Prostate gland (tissue), 2 donors: ENCODE results near the gene EGLN1.

ENCODE experiments used
- POLR2A ChIP-seq: fragments of 450-650 bp; IDR thresholded peaks from one replicate; pipeline ENCODE4 v1.6.1; 2016; ENCODE audit warnings: antibody characterized with exemption, mild to moderate bottlenecking
- POLR2AphosphoS5 ChIP-seq: sonication (generic); formaldehyde crosslinking; IDR thresholded peaks from one replicate; pipeline ENCODE4 v1.6.1; 2017; ENCODE audit warnings: antibody characterized with exemption
- TF ChIP-seq, protein P1 (sequence below), 4 experiments: fragments of 200-600 bp in 2 of 4; fragments of 450-650 bp in 2 of 4; sonication (generic) in 2 of 4; IDR thresholded peaks; 1 replicate in 3 of 4; 2 replicates in 1 of 4; pipeline ENCODE4 v1.5.1; 2016 to 2019; ENCODE audit warnings: antibody characterized with exemption in 4 of 4, mild to moderate bottlenecking in 2 of 4, moderate library complexity in 2 of 4

DNA sequence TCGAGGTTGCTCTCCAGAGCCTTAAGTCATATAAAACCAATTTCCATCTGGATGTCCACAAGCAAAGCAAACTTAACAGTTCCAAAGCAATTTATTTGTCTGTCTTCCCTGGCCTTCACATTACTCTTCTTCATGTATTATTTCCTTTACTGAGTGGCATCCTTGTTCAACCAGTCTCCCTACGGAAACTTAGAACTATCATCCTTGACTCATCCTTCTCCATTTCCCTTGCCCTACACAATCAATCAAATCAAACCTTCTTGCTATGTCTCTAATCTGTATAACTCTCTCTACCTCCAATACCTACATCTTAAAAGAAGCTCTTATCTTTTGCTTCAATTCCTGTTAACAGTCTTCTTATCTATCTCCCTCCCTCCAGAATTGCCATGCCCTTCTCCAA is 25.4 kb downstream of the EGLN1 start:
- TF ChIP-seq, protein P1, sequence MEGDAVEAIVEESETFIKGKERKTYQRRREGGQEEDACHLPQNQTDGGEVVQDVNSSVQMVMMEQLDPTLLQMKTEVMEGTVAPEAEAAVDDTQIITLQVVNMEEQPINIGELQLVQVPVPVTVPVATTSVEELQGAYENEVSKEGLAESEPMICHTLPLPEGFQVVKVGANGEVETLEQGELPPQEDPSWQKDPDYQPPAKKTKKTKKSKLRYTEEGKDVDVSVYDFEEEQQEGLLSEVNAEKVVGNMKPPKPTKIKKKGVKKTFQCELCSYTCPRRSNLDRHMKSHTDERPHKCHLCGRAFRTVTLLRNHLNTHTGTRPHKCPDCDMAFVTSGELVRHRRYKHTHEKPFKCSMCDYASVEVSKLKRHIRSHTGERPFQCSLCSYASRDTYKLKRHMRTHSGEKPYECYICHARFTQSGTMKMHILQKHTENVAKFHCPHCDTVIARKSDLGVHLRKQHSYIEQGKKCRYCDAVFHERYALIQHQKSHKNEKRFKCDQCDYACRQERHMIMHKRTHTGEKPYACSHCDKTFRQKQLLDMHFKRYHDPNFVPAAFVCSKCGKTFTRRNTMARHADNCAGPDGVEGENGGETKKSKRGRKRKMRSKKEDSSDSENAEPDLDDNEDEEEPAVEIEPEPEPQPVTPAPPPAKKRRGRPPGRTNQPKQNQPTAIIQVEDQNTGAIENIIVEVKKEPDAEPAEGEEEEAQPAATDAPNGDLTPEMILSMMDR (IDR thresholded peaks at IDR 0.05): no peak
- TF ChIP-seq POLR2A (no peak), POLR2AphosphoS5 (no peak)
